ENCODE measurements around the gene TEX14. TPM values are rescaled to one million over a fixed set of nuclear protein-coding genes. Genes with fewer than 3 reads are reported as not detected.

The TEX14 gene
- polyA plus RNA-seq, 3 donors = 0.25 TPM; not detected in 2

DNA sequence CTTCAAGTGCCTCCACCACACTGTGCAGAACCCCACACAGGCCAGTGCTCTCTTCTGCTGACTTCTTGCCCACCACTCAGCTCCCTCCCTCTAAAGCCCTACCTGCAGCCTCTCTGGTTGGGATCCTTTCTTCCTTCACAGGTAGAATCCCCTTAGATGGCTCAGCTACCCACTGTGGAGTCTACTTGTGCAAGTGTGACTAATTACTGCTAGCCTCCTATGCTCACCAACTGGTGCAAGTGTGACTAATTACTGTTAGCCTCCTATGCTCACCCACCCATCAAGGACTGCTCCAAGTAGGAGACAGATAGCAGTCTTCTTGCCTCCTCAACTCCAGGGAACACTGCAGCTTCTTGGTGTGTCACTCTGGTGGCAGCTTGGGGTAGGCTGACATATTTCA is 43.6 kb downstream of the TEX14 start:
- intact Hi-C loops (cut with micrococcal nuclease) = loop anchor here in 1 of 2 donors (10.0 kb wide), 1 partner anchor 47 kb away; the partner anchor contains the start of genes RAD51C and TEX14
- Histone ChIP-seq H3K4me2 (replicated peaks; ENCODE audit: extremely low read depth, low read length, poor library complexity, severe bottlenecking) (no peak overlapping the region), H3K9ac (ENCODE audit: insufficient read depth, low read length, poor library complexity, severe bottlenecking) (no peak overlapping the region), H3K4me3 (replicated peaks in 1 of 3; ENCODE audit: low read depth in 2 of 3, low read length in 3 of 3) (no peak overlapping the region), H3K27ac (ENCODE audit: low read depth in 1 of 2, low read length in 2 of 2) (no peak overlapping the region), H3K79me2 (ENCODE audit: insufficient read depth, low read length) (no peaks in the 10 kb centered on the region), H3K36me3 (replicated peaks in 1 of 2; ENCODE audit: control insufficient read depth in 1 of 2, insufficient read depth in 2 of 2, low read length in 2 of 2) (no peaks in the 10 kb centered on the region), H3K27me3 (ENCODE audit: control insufficient read depth in 2 of 2, insufficient read depth in 2 of 2, low read length in 2 of 2) (no peaks in the 10 kb centered on the region), H2AFZ (ENCODE audit: insufficient read depth, low read depth, low read length, poor library complexity, severe bottlenecking) (no peak overlapping the region), H4K20me1 (ENCODE audit: insufficient read depth, low read length) (no peaks in the 10 kb centered on the region), H3K9me3 (replicated peaks in 1 of 2; ENCODE audit: control insufficient read depth in 1 of 2, insufficient read depth in 1 of 2, low read length in 2 of 2) (no peaks in the 10 kb centered on the region), H3K4me1 (ENCODE audit: control insufficient read depth in 1 of 2, insufficient read depth in 2 of 2, low read length in 2 of 2) (no peaks in the 10 kb centered on the region)
- TF ChIP-seq, protein P1, sequence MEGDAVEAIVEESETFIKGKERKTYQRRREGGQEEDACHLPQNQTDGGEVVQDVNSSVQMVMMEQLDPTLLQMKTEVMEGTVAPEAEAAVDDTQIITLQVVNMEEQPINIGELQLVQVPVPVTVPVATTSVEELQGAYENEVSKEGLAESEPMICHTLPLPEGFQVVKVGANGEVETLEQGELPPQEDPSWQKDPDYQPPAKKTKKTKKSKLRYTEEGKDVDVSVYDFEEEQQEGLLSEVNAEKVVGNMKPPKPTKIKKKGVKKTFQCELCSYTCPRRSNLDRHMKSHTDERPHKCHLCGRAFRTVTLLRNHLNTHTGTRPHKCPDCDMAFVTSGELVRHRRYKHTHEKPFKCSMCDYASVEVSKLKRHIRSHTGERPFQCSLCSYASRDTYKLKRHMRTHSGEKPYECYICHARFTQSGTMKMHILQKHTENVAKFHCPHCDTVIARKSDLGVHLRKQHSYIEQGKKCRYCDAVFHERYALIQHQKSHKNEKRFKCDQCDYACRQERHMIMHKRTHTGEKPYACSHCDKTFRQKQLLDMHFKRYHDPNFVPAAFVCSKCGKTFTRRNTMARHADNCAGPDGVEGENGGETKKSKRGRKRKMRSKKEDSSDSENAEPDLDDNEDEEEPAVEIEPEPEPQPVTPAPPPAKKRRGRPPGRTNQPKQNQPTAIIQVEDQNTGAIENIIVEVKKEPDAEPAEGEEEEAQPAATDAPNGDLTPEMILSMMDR (IDR thresholded peaks at IDR 0.05) = no peak
- peaks cover 0 to 6% (median 5%) of the 10 kb centered on the region in 3 donors for H3K27me3 Mint-ChIP-seq (ENCODE audit: low read depth in 3 of 3)
- H3K36me3 Mint-ChIP-seq = no peaks in the 10 kb centered on the region
- no peak overlapping the region for H3K4me3 Mint-ChIP-seq
- H3K9me3 Mint-ChIP-seq = no peaks in the 10 kb centered on the region
- no peak overlapping the region for H3K27ac Mint-ChIP-seq
- no peaks in the 10 kb centered on the region for H3K4me1 Mint-ChIP-seq
- peak in 1 of 3 donors; percentile 15 for DNase-seq

DNA sequence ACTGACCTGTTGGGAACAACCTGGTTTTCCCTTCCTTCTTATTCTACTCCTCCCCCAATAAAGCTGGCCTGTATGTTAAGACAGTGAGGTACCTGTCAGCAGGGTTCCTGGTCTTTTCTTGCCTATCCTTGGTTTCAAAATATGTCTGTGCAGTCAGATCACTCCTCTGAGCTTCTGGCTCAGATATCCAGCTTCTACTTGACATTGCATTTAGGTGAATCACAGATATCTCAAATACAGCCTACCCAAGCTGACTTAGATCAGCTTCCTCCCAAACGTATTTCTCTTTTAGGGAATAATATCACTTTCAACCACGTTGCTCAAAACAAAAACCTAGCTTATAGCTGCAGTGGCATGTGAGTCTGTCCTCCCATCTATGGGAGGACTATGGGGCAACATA is 48.7 kb downstream of the TEX14 start:
- H3K4me2 ChIP-seq (replicated peaks; ENCODE audit: extremely low read depth, low read length, poor library complexity, severe bottlenecking) = no peak overlapping the region
- H3K36me3 ChIP-seq (replicated peaks in 1 of 2; ENCODE audit: control insufficient read depth in 1 of 2, insufficient read depth in 2 of 2, low read length in 2 of 2) = no peaks in the 10 kb centered on the region
- no peak overlapping the region for H3K4me3 Mint-ChIP-seq
- no peaks in the 10 kb centered on the region for H3K36me3 Mint-ChIP-seq
- no peaks in the 10 kb centered on the region for H4K20me1 ChIP-seq (ENCODE audit: insufficient read depth, low read length)
- no peaks in the 10 kb centered on the region for H3K79me2 ChIP-seq (ENCODE audit: insufficient read depth, low read length)
- DNase-seq = no peak
- no peaks in the 10 kb centered on the region for H3K9me3 Mint-ChIP-seq
- no peaks in the 10 kb centered on the region for H3K4me1 ChIP-seq (ENCODE audit: control insufficient read depth in 1 of 2, insufficient read depth in 2 of 2, low read length in 2 of 2)
- H3K27me3 ChIP-seq (ENCODE audit: control insufficient read depth in 2 of 2, insufficient read depth in 2 of 2, low read length in 2 of 2) = no peaks in the 10 kb centered on the region
- no peak overlapping the region for H3K9ac ChIP-seq (ENCODE audit: insufficient read depth, low read length, poor library complexity, severe bottlenecking)
- H3K4me1 Mint-ChIP-seq = no peaks in the 10 kb centered on the region
- H3K27ac ChIP-seq (ENCODE audit: low read depth in 1 of 2, low read length in 2 of 2) = no peak overlapping the region
- H3K9me3 ChIP-seq (replicated peaks in 1 of 2; ENCODE audit: control insufficient read depth in 1 of 2, insufficient read depth in 1 of 2, low read length in 2 of 2) = no peaks in the 10 kb centered on the region
- WGBS (ENCODE audit: insufficient coverage) = no CpG with 5 or more reads among the region's 2 CpGs
- no peak overlapping the region for H2AFZ ChIP-seq (ENCODE audit: insufficient read depth, low read depth, low read length, poor library complexity, severe bottlenecking)
- TF ChIP-seq, protein P1 (IDR thresholded peaks at IDR 0.05) = no peak
- H3K4me3 ChIP-seq (replicated peaks in 1 of 3; ENCODE audit: low read depth in 2 of 3, low read length in 3 of 3) = no peak overlapping the region
- no peak overlapping the region for H3K27ac Mint-ChIP-seq
- intact Hi-C loops (cut with micrococcal nuclease) = loop anchor here in 1 of 2 donors (10.0 kb wide), 1 partner anchor 52 kb away; the partner anchor contains the start of genes RAD51C and TEX14
- peaks cover 0 to 3% (median 2%) of the 10 kb centered on the region in 3 donors for H3K27me3 Mint-ChIP-seq (ENCODE audit: low read depth in 3 of 3)
